IMR-90 (cell line): Measurements from ENCODE around the gene HAGH. TPM values are rescaled to one million over a fixed set of nuclear protein-coding genes. Genes with fewer than 3 reads are reported as not detected.

Experiments
- ATAC-seq: fragments of 200-7000 bp; cut with Tn5 transposase; 2 replicates; pipeline ENCODE4 v1.9.1; 2020; ENCODE audit warnings: low read depth, mild to moderate bottlenecking, moderate library complexity
- BruUV-seq: library from RNA; stranded (reverse); fragments of 400-500 nt; replicated peaks from 2 replicates; lab custom pipeline; 2021; lab: Mats Ljungman, UMichigan
- CTCF ChIA-PET: fragments of 300-600 bp; formaldehyde crosslinking; extraction: SDS; loops from one replicate; lab custom pipeline; 2021; ENCODE audit warnings: antibody characterized with exemption; lab: Yijun Ruan, JAX
- POLR2A ChIA-PET: fragments of 300-600 bp; sonication (Branson Sonifier 250); formaldehyde crosslinking; loops from one replicate; lab custom pipeline; 2022; ENCODE audit warnings: antibody characterized with exemption; ENCODE audit not compliant: unreplicated experiment; lab: Charles Lee
- DNase-seq: peaks from one replicate; pipeline ENCODE4 v3.0.0; 2013
- H2AFZ ChIP-seq: replicated peaks from 2 replicates; pipeline ENCODE3; 2013; ENCODE audit warnings: low read length, mild to moderate bottlenecking; ENCODE audit not compliant: poor library complexity
- H2AK5ac ChIP-seq: 2 replicates; pipeline ENCODE4 v1.6.1; 2013; ENCODE audit warnings: low read depth, low read length, inconsistent platforms
- H2AK9ac ChIP-seq: replicated peaks from 2 replicates; pipeline ENCODE3; 2013; ENCODE audit warnings: mild to moderate bottlenecking, low read depth, low read length, moderate library complexity; ENCODE audit not compliant: poor library complexity
- H2BK120ac ChIP-seq: 2 replicates; pipeline ENCODE4 v1.6.1; 2013; ENCODE audit warnings: low read depth, low read length, inconsistent platforms
- H2BK15ac ChIP-seq: 3 replicates; pipeline ENCODE4 v1.6.1; 2013; ENCODE audit warnings: low read depth, low read length, inconsistent platforms
- H2BK20ac ChIP-seq: 2 replicates; pipeline ENCODE4 v1.6.1; 2013; ENCODE audit warnings: low read depth, mild to moderate bottlenecking, inconsistent platforms, low read length, moderate library complexity
- H2BK5ac ChIP-seq: 2 replicates; pipeline ENCODE4 v1.6.1; 2013; ENCODE audit warnings: mild to moderate bottlenecking, low read depth, low read length, inconsistent platforms; ENCODE audit not compliant: poor library complexity, severe bottlenecking
- H3K14ac ChIP-seq: replicated peaks from 2 replicates; pipeline ENCODE4 v1.6.1; 2013; ENCODE audit warnings: low read depth, low read length, inconsistent platforms
- H3K18ac ChIP-seq: 2 replicates; pipeline ENCODE4 v1.6.1; 2013; ENCODE audit warnings: low read depth, low read length, control low read depth
- H3K23ac ChIP-seq: 2 replicates; pipeline ENCODE4 v1.6.1; 2013; ENCODE audit warnings: low read depth, low read length, inconsistent platforms
- H3K27ac ChIP-seq: 2 replicates; pipeline ENCODE4 v1.5.1; 2013; ENCODE audit warnings: mild to moderate bottlenecking, control low read depth, low read length; ENCODE audit not compliant: insufficient read depth
- H3K27me3 ChIP-seq: 2 replicates; pipeline ENCODE4 v1.6.1; 2013; ENCODE audit warnings: low read length; ENCODE audit not compliant: control insufficient read depth, insufficient read depth
- H3K36me3 ChIP-seq: 2 replicates; pipeline ENCODE4 v1.6.1; 2013; ENCODE audit warnings: low read length, mixed read lengths; ENCODE audit not compliant: control insufficient read depth, insufficient read depth
- H3K4ac ChIP-seq: 2 replicates; pipeline ENCODE4 v1.6.1; 2013; ENCODE audit warnings: low read depth, low read length, inconsistent platforms
- H3K4me1 ChIP-seq: 2 replicates; pipeline ENCODE4 v1.6.1; 2013; ENCODE audit warnings: low read length, mixed read lengths; ENCODE audit not compliant: control insufficient read depth, insufficient read depth
- H3K4me2 ChIP-seq: 2 replicates; pipeline ENCODE4 v1.6.1; 2013; ENCODE audit warnings: low read depth, mild to moderate bottlenecking, control low read depth, low read length, moderate library complexity
- H3K4me3 ChIP-seq: 2 replicates; pipeline ENCODE4 v1.5.1; 2013; ENCODE audit warnings: low read depth, mild to moderate bottlenecking, control low read depth, low read length, moderate library complexity; ENCODE audit not compliant: insufficient read depth
- H3K56ac ChIP-seq: 2 replicates; pipeline ENCODE4 v1.6.1; 2013; ENCODE audit warnings: low read length, inconsistent platforms; ENCODE audit not compliant: insufficient read depth; ENCODE audit errors: extremely low read depth
- H3K79me1 ChIP-seq, 2 experiments: 2 replicates each; pipeline ENCODE4 v1.6.1; 2013; ENCODE audit warnings: low read length in 2 of 2, inconsistent platforms in 1 of 2, low read depth in 1 of 2
- H3K9ac ChIP-seq: 2 replicates; pipeline ENCODE4 v1.6.1; 2013; ENCODE audit warnings: low read depth, low read length, control low read depth
- H3K9me1 ChIP-seq: 2 replicates; pipeline ENCODE4 v1.6.1; 2013; ENCODE audit warnings: low read length, inconsistent platforms; ENCODE audit not compliant: insufficient read depth
- H3K9me3 ChIP-seq: 2 replicates; pipeline ENCODE4 v1.6.1; 2013; ENCODE audit warnings: low read length; ENCODE audit not compliant: control insufficient read depth, insufficient read depth
- H4K20me1 ChIP-seq: 2 replicates; pipeline ENCODE4 v1.6.1; 2013; ENCODE audit warnings: low read length, inconsistent platforms; ENCODE audit not compliant: insufficient read depth
- H4K5ac ChIP-seq: 2 replicates; pipeline ENCODE4 v1.6.1; 2013; ENCODE audit warnings: mild to moderate bottlenecking, low read depth, low read length, control low read depth
- H4K8ac ChIP-seq, 2 experiments: 2 replicates each; pipeline ENCODE4 v1.6.1; 2013; ENCODE audit warnings: low read depth in 2 of 2, low read length in 2 of 2, control low read depth in 1 of 2, inconsistent platforms in 1 of 2
- H4K91ac ChIP-seq: 2 replicates; pipeline ENCODE4 v1.6.1; 2013; ENCODE audit warnings: low read depth, low read length, inconsistent platforms; ENCODE audit not compliant: insufficient read depth
- CHD1 ChIP-seq: IDR thresholded peaks from 2 replicates; pipeline ENCODE4 v1.6.1; 2012; ENCODE audit warnings: low read depth, low read length, improper control_type of control experiment
- CTCF ChIP-seq: conservative IDR thresholded peaks from 2 replicates; pipeline ENCODE4 v1.5.1; 2012; ENCODE audit warnings: mild to moderate bottlenecking, low read depth, low read length, improper control_type of control experiment
- POLR2A ChIP-seq: IDR thresholded peaks from 2 replicates; pipeline ENCODE4 v1.6.1; 2012; ENCODE audit warnings: mild to moderate bottlenecking, low read depth, low read length
- WGBS, 2 experiments: methylation state at CpG; one replicate each; pipeline versions ENCODE4 v1.1.5 to v1.1.7; 2013; ENCODE audit warnings: missing lambda C conversion rate in 2 of 2; ENCODE audit not compliant: insufficient read length in 1 of 2; ENCODE audit errors: extremely low coverage in 2 of 2; 5-methylcytosine and 5-hydroxymethylcytosine counted together
- dilution Hi-C: fragments of 300-500 bp; cut with HindIII; formaldehyde crosslinking; loops from one replicate; pipeline ENCODE4 v1.14.3; 2018; ENCODE audit warnings: low sequenced_read_pairs; ENCODE audit not compliant: unreplicated experiment
- in situ Hi-C: fragments of 300-500 bp; cut with MboI; formaldehyde crosslinking; loops from 3 replicates; pipeline ENCODE4 v1.14.3; 2019; ENCODE audit warnings: low sequenced_read_pairs, inconsistent platforms, mixed read lengths
- intact Hi-C: fragments of 100-400 bp; cut with micrococcal nuclease; formaldehyde crosslinking; loops from 2 replicates; pipeline ENCODE4 v1.10.0; 2022
- polyA plus RNA-seq, 3 experiments: library from polyadenylated mRNA; depleted of rRNA; stranded (reverse); fragments of >200 nt; gene quantifications; 2 replicates each; pipeline ENCODE4 v1.2.3, GENCODE V29; 2012; ENCODE audit warnings: low replicate concordance in 1 of 3
- total RNA-seq: library from RNA; depleted of rRNA; stranded (reverse); fragments of >200 nt; gene quantifications from 2 replicates; pipeline ENCODE4 v1.2.3, GENCODE V29; 2012

HAGH gene
- total and polyA plus RNA-seq, 2 of the 4 experiments (the other 2 are of a cell fraction): 30.8 to 52.2 TPM

- Histone ChIP-seq H2AK5ac (no peak overlapping the region), H3K18ac (no peak overlapping the region), H3K79me1 (peaks cover 17 to 48% of the 10 kb centered on the region in 2 experiments), H4K20me1 (peaks cover 15% of the 10 kb centered on the region; the same call in 1 of the 2 replicates), H4K91ac (no peak overlapping the region), H2AFZ (no peak overlapping the region), H2AK9ac (no peak overlapping the region), H2BK5ac (no peak overlapping the region), H3K4me3 (no peak overlapping the region), H2BK120ac (no peak overlapping the region), H3K9me1 (peaks cover 11% of the 10 kb centered on the region), H4K5ac (no peak overlapping the region), H3K36me3 (peaks cover 8% of the 10 kb centered on the region), H3K27me3 (no peaks in the 10 kb centered on the region), H3K9me3 (no peaks in the 10 kb centered on the region), H3K14ac (no peak overlapping the region), H4K8ac (no peak overlapping the region), H3K9ac (no peak overlapping the region), H2BK15ac (no peak overlapping the region), H3K27ac (no peak overlapping the region), H3K4me1 (peaks cover 6% of the 10 kb centered on the region; the same call in 1 of the 2 replicates), H3K4me2 (no peak overlapping the region), H3K4ac (no peak overlapping the region), H3K23ac (no peak overlapping the region), H2BK20ac (no peak overlapping the region), H3K56ac (no peak overlapping the region)
- BruUV-seq: no TSS peak
- POLR2A ChIA-PET: no interaction called here
- ATAC-seq (no peak), DNase-seq (no peak)
- 100% methylated on average over 1 of the region's 3 CpGs; no CpG with 5 or more reads in 1 of the 2 experiments for WGBS, 2 experiments
- TF ChIP-seq POLR2A: no peak
- TF ChIP-seq CTCF: no peak
- TF ChIP-seq CHD1: no peak
- dilution Hi-C loops: no loop called here
- CTCF ChIA-PET: no interaction called here
- intact Hi-C loops: no loop called here
- in situ Hi-C loops: no loop called here
Measured at GRCh38 chr16:1830213-1830612, 3.6 kb upstream of the HAGH start.
